ENCODE results near the gene MATN4.

MATN4 gene

DNA sequence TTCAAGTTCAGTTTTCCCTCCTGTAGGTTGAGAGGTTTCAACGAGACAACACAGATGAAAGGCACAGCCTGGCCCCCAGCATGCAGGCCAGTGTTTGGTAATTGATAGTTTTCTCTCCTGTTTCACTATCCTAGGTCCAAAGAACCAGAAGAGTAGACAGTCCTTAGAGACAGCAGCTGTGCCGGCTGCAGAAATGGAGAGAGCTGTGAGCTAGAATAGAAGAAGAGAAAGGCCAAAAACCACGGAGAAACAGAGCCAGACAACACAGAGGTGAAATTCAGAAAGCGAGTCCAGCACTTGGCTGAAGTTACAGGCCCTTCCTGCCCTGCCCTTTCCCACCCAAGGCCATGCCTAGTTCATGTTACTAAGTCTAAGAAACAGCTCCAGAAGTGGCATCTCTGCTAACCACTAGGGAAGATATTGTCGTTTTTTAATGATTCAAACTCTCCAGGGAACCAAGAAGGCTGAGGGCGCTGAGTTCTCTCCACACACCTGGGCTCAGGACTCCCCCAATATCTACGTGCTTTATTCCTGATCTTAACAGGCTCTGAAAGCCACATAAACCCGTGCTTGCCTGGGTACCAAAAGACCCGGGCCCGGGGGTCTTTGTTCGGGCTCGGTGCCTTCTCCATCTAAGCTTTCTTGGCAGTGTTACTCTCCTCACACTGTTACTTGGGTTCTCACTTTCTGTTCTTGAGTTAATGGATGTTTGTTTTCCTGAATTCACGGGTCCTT lies 18.0 kb downstream of the MATN4 start:
- no peak for DNase-seq

- no peak for DNase-seq
Measured at GRCh38 chr20:45288860-45289259, 19.2 kb downstream of the MATN4 start.

GRCh38 chr20:45288376-45288775 lies 19.7 kb downstream of the MATN4 start:
- no peak for DNase-seq

DNA sequence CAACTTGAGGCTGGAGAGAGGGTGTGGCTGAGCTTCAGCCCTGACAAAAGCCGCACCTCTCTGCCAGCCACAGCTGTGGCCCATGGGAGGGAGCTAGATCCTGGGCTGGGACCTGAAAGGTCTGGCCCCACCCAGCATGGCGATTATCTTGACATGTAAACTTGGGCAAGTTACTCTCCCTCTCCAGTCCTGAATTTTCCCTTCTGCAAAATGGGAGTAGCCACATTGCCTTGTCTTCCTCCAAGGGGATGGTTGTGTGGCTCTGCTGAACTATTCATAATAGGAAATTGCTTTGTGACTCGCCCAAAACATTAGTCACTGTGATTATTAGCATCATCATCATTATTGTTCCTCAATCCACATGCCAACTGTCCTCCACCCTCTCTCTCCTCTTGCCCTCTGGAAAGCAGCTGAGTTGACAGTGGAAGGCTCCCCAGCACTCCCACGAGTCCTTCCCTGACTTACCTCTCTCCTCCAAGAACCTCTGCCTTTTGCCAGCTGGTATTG lies 24.5 kb downstream of the MATN4 start:
- no peak for DNase-seq

- no peak for DNase-seq
Measured at GRCh38 chr20:45282700-45283550, 25.2 kb downstream of the MATN4 start.

GRCh38 chr20:45279992-45280391 lies 28.1 kb downstream of the MATN4 start:
- DNase-seq = no peak

- no peak for DNase-seq
Measured at GRCh38 chr20:45275338-45275737, 32.8 kb downstream of the MATN4 start.

DNA sequence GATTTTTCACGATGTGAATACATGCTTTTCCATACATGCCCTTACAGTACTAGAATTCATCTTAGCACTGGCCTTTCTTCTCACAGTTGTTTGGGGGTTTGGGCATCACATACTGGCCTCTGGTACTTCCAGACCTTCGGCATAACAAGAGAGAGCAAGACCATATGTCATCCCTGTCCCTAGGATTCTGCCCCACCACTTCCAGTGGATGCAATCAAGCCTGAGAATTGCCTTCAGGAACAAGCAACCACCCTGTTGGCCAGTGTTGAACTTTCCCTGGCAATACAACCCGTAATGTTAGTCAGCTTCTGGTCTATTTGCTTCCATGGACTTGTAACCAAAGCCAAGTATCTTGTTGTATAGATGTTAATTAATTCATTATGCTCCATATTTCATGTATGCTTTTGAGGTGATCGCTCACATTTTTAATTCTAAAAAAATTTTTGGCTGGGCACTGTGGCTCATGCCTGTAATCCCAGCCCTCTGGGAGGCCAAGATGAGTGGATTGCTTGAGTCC lies 38.3 kb downstream of the MATN4 start:
- DNase-seq = no peak

GRCh38 chr20:45269056-45269455 lies 39.0 kb downstream of the MATN4 start:
- no peak for DNase-seq

- no peak for DNase-seq
Measured at GRCh38 chr20:45268531-45268930, 39.6 kb downstream of the MATN4 start.

- no peak for DNase-seq
Measured at GRCh38 chr20:45266977-45267376, 41.1 kb downstream of the MATN4 start.

DNA sequence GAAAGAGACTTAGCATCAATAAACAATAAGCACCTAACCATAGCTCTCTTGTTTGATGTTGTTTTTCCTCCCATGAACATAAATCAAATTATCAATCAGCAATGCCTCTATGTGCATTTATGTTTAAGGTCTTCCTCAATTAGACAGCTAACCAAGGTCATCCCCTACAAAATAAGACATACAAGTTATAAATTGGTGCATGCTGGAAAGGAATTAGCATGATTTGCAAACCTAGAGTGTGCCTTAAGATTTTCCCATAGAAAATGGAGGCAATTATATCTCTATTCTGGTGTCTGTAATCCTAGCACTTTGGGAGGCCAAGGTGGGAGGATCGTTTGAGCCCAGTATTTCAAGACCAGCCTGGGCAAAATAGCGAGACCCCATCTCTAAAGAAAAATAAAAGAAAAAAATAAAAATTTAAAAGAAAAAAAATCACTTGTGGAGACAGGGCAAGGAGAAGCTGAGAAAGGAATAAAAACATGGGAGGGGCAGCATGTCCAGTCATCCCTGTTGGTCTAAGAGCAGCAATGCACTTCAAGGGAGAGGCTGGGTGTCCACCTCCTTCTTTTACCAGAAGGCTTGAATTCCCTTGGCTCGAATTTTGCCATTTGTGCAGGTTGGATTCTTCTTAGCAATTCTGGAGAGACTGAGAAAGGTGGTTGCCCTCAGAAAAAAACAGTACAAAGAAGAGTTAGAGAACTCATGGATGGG lies 44.4 kb downstream of the MATN4 start:
- no peak for DNase-seq

DNA sequence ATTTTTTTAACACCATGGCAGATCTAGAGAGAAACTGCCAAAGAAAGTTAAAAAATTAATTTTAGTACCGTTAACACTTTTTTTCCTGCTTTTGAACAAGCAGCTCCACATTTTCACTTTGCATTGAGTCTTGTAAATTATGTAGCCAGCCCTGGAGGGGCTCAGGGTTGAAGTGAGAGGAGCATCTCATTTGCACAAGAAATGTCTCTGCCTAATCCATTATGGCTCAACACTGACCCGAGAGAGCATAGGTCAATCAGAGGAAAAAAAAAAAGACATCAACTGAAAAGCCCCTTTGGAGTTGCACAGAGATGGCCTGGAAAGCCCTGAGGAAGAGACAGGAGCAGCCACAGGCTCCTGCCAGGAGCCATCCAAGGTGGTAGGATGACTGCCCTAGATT lies 49.4 kb downstream of the MATN4 start:
- DNase-seq = no peak

- no peak for DNase-seq
Measured at GRCh38 chr20:45258259-45258658, 49.8 kb downstream of the MATN4 start.

GRCh38 chr20:45257711-45258110 lies 50.4 kb downstream of the MATN4 start:
- DNase-seq = no peak

DNA sequence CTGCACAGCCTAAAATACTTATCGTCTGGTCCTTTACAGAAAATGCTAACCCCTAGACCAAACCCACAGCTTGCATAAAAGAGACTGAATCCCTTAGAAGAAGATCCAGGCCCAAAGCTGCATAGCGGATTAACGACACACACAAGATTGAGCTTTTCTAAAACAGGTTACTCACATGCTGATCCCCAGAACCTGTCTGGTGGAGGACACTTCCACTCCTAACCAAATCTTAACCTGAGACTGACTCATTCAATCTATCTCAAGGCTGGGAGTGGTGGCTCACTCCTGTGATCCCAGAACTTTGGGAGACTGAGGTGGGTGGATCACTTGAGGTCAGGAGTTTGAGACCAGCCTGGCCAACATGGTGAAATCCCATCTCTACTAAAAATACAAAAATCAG lies 50.9 kb downstream of the MATN4 start:
- no peak for DNase-seq

DNA sequence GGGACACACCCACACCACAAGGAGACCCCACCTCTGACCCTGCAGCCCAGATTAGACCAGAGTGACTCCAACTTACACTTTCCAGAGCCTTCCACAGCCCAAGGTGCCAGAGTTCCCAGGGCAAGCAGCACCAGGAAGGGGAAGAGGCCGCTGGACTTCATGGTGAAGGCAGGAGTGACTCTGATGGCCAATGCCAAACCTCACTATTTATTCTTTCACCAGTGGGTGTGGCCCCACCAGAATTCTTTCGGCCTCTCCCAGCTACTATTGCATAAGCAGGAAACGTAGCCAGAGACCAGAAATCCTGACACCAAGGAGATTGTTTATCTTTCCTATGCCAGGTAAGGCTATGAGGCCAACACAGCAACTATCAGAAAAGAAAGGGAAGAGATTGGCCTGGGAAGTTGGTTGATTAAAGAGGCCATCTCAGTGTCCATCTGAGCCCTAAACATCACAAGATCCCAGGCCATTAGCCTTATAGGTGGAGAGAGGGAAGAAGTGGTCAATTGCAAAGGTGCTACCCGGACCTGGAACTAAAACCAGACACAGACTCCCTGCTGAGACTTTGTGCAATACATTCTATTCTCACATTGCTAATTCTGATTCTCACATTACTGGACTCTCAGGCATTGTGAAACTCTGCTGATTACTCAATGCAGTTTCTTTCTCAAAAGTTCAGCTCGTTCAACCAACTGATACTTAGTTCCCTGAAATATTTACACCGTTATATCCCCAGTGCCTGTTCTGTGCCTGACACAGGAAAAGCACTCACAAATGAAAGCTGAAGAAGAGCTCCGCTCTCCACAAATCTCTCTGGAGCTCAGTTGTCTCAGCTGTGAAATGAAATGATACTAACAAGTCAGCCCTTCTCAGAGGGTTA lies 53.5 kb downstream of the MATN4 start, which contains the start of gene SLPI:
SLPI (minus strand) TSS at position 182 of the 880 bp plus-strand sequence; CDS start at position 161, 21 bp downstream.
- no peak for DNase-seq

DNA sequence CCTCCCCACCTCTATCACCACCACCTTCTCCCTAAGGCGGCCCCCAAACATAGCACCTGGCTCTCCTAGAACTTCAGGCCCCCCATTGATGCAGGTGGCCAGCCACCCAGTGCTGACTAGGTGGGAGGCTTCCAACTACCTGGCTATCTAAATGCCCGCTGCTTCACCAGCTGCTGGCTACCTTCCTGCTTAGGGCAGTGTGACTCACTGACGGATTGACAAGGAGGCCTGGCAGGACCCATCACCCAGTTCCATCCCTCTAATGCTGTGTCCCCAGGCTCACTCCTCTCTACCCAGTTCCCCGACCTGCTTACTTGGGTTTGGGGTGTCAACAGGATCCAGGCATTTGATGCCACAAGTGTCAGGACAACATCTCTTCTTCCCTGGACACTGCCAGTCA lies 54.8 kb downstream of the MATN4 start:
- no peak for DNase-seq

- DNase-seq = no peak
Measured at GRCh38 chr20:45251884-45252560, 56.1 kb downstream of the MATN4 start.

GRCh38 chr20:45248609-45249008 lies 59.5 kb downstream of the MATN4 start:
- no peak for DNase-seq

GRCh38 chr20:45247865-45248264 lies 60.2 kb downstream of the MATN4 start:
- DNase-seq = no peak

Measured in stimulated activated CD4-positive, alpha-beta T cell treated with anti-CD3 and anti-CD28 coated beads, Interleukin-4, amount 100 ng/mL, for 4 hours (primary cell).